Mucosa of descending colon (tissue), 3 donors: ENCODE measurements around the gene SMARCD1. TPM values are rescaled to one million over a fixed set of nuclear protein-coding genes. Genes with fewer than 3 reads are reported as not detected.

Experiments
- ATAC-seq: fragments of 200-7000 bp; cut with Tn5 transposase; one replicate; pipeline ENCODE4 v1.9.1; 2020; ENCODE audit warnings: mild to moderate bottlenecking, moderate library complexity
- DNase-seq, 3 donors: peaks; one replicate each; pipeline ENCODE4 v3.0.0-alpha.2; 2020
- H3K36me3 ChIP-seq: fragments of 200-600 bp; one replicate; pipeline ENCODE4 v1.8.0; 2021; ENCODE audit warnings: low read depth, mild to moderate bottlenecking
- H3K4me1 ChIP-seq: fragments of 200-600 bp; one replicate; pipeline ENCODE4 v1.8.0; 2021; ENCODE audit warnings: low read depth, mild to moderate bottlenecking
- H3K4me3 ChIP-seq: fragments of 200-600 bp; one replicate; pipeline ENCODE4 v1.8.0; 2021; ENCODE audit warnings: mild to moderate bottlenecking
- H3K9me3 ChIP-seq: fragments of 200-600 bp; one replicate; pipeline ENCODE4 v1.8.0; 2021; ENCODE audit warnings: mild to moderate bottlenecking
- CTCF ChIP-seq: fragments of 200-600 bp; IDR thresholded peaks from one replicate; pipeline ENCODE4 v1.8.0; 2022; ENCODE audit warnings: antibody characterized with exemption, mild to moderate bottlenecking
- intact Hi-C, 2 donors: fragments of 100-400 bp; cut with DNase I in 1 of 2; cut with micrococcal nuclease in 1 of 2; formaldehyde crosslinking; loops; one replicate each; pipeline versions ENCODE4 v1.11.0 to v1.11.1; 2022; cut with DNase I, micrococcal nuclease
- total RNA-seq, 3 donors: library from RNA; stranded (reverse); fragmentation: NEBNext Ultra II Directional in 2 of 3; extraction: Animal tissue kit (Norgen Biotek cat#: 25700) in 2 of 3; gene quantifications; one replicate each; pipeline versions ENCODE4 v1.2.1 to v1.2.4, GENCODE V29; 2021 to 2023
- donor health status: DM: no; HTN: no; CAD: no; lungs with moderate emphysema.
- donor health status: DM: no; HTN: no; CAD: no.
- donor health status: DM: no; HTN: yes; CAD: no.

Gene SMARCD1
- total RNA-seq, 3 donors from 2014 or later: 34.2 to 44.9 (median 38.9) TPM

DNA sequence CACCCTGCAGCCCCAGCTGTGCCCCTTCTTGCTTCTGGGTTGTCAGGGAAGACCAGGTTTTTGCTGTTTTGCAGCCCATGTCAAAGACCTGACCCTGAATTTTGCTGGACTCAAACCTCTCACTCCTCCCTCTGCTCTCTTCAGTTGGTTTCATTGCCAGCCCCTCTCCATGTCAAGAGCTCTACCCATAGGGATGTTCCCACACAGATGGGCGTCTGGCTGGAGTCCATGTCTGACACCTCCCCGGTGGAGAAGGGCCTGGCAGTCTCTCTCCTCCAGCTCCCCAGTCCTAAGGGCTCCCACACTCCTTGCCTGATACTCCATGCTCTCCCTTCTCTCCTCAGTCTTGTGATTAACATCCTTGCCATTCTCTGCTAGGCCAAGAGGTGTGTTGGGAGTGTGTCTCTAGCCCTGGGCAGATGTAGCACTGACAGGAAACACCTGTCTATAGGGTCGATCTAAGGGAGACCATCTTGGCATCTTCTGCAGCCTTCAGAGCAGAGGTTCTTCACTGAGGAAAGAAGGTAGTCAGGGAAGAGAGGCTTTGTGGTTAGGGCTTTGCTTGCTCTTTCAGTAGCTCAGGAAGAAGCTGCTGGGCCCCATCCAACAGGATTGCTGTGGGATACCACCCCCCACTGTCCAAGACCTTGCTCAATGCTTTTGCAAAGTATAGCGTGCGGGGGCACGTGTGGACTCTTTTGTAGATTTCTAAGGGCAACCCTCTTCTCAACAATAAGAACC, 23.0 kb upstream of the SMARCD1 start:
- no peak for ATAC-seq

GRCh38 chr12:50062728-50063460, 22.2 kb upstream of the SMARCD1 start:
- intact Hi-C loops: loop anchor here in 1 of 2 donors (5.0 kb wide), 1 partner anchor 91 kb away; the partner anchor contains the start of gene AQP6
- TF ChIP-seq CTCF: no peak
- no peaks in the 10 kb centered on the region for H3K9me3 ChIP-seq
- no peaks in the 10 kb centered on the region for H3K36me3 ChIP-seq
- no peak for ATAC-seq
- peak in 1 of 3 donors; percentile 17 for DNase-seq
- no peaks in the 10 kb centered on the region for H3K4me1 ChIP-seq
- H3K4me3 ChIP-seq: no peak overlapping the region

More for the DNA sequence above, 23.0 kb upstream of the SMARCD1 start:
- intact Hi-C loops: loop anchor here in 1 of 2 donors (5.0 kb wide), 1 partner anchor 90 kb away; the partner anchor contains the start of gene AQP6
- Histone ChIP-seq H3K9me3 (no peaks in the 10 kb centered on the region), H3K4me3 (no peak overlapping the region), H3K36me3 (no peaks in the 10 kb centered on the region), H3K4me1 (no peaks in the 10 kb centered on the region)
- TF ChIP-seq CTCF: no peak
- peak in 1 of 3 donors; percentile 29 for DNase-seq

DNA sequence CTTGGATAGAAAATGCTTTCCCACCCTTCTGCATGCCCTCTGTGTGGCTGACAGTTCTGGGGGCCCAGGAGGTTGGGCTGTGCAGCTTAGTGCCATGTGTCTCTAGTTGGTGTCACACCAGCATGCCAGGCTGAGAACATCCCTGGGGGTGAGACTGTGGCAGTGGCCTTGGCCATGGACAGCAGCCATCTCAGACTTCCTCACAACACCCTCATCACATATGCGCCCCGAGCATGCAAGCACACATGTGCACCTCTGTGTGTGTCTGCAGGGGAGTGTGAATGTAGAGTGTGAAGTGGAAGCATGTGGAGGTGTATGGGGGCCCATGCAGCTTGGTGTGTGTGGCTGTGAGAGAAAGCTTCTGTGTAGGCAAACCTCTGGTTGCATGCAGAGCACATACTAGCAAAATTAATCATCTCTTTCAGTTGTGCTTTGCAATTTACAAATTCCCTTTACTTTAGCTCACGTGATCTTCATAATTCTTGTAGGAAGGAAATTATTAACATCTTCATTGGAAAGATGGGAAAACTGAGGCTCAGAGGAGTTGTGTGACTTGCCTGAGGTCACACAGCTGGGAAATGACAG, 19.3 kb upstream of the SMARCD1 start:
- H3K36me3 ChIP-seq: no peaks in the 10 kb centered on the region
- ATAC-seq (no peak), DNase-seq (peak in 1 of 3 donors; percentile 12)
- no peaks in the 10 kb centered on the region for H3K9me3 ChIP-seq
- no peak overlapping the region for H3K4me3 ChIP-seq
- H3K4me1 ChIP-seq: peaks cover 3% of the 10 kb centered on the region
- intact Hi-C loops: no loop called here
- TF ChIP-seq CTCF: no peak

- DNase-seq: peak in 1 of 3 donors; percentile 42
- ATAC-seq: peak; percentile 14
- Histone ChIP-seq H3K4me3 (no peak overlapping the region), H3K9me3 (no peaks in the 10 kb centered on the region), H3K4me1 (peaks cover 3% of the 10 kb centered on the region), H3K36me3 (no peaks in the 10 kb centered on the region)
- no peak for TF ChIP-seq CTCF
- intact Hi-C loops: no loop called here
These were observed 18.7 kb upstream of the SMARCD1 start for GRCh38 chr12:50066402-50066801.

DNA sequence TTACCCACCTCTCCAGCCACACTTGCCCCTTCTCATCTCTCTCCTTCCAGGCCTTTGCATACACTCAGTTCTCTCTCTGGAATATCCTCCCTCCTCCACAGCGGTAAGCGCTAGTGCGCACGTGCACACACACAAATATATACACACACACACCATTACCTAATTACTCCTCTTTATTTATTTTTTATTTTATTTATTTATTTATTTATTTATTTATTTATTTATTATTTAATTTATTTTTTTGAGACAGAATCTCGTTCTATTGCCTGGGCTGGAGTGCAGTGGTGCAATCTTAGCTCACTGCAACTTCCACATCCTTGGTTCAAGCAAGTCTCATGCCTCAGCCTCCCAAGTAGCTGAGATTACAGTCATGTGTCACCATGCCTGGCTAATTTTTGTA, 16.1 kb upstream of the SMARCD1 start:
- TF ChIP-seq CTCF: no peak
- peak in 1 of 3 donors; percentile 5 for DNase-seq
- Histone ChIP-seq H3K4me3 (no peak overlapping the region), H3K36me3 (no peaks in the 10 kb centered on the region), H3K4me1 (peaks cover 3% of the 10 kb centered on the region), H3K9me3 (no peaks in the 10 kb centered on the region)
- intact Hi-C loops: no loop called here
- no peak for ATAC-seq
